ENCODE data around the gene RIMS4.

RIMS4 gene

GRCh38 chr20:44746367-44747165 is 63.8 kb downstream of the RIMS4 start:
- no peaks in the 10 kb centered on the region for H4K20me1 ChIP-seq (ENCODE audit: insufficient read depth, low read length)
- TF ChIP-seq, protein P1, sequence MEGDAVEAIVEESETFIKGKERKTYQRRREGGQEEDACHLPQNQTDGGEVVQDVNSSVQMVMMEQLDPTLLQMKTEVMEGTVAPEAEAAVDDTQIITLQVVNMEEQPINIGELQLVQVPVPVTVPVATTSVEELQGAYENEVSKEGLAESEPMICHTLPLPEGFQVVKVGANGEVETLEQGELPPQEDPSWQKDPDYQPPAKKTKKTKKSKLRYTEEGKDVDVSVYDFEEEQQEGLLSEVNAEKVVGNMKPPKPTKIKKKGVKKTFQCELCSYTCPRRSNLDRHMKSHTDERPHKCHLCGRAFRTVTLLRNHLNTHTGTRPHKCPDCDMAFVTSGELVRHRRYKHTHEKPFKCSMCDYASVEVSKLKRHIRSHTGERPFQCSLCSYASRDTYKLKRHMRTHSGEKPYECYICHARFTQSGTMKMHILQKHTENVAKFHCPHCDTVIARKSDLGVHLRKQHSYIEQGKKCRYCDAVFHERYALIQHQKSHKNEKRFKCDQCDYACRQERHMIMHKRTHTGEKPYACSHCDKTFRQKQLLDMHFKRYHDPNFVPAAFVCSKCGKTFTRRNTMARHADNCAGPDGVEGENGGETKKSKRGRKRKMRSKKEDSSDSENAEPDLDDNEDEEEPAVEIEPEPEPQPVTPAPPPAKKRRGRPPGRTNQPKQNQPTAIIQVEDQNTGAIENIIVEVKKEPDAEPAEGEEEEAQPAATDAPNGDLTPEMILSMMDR (IDR thresholded peaks at IDR 0.05; ENCODE audit: low read depth, low read length), result no peak
- no peak for TF ChIP-seq EZH2phosphoT487 (IDR thresholded peaks at IDR 0.05; ENCODE audit: low read depth)
- H3K36me3 ChIP-seq (replicated peaks; ENCODE audit: low read depth, low read length), result no peaks in the 10 kb centered on the region
- H3K79me2 ChIP-seq (ENCODE audit: low read length), result no peaks in the 10 kb centered on the region
- H3K4me3 ChIP-seq (ENCODE audit: low read length), result peak overlapping the region; percentile 76
- H3K4me2 ChIP-seq (ENCODE audit: low read length), result peak overlapping the region; percentile 70
- peak overlapping the region; percentile 47; the same call in 1 of the 2 replicates for H3K9ac ChIP-seq (ENCODE audit: low read length)
- H3K27ac ChIP-seq (ENCODE audit: low read length), result no peak overlapping the region
- peaks cover 4% of the 10 kb centered on the region; the same call in 1 of the 2 replicates for H3K4me1 ChIP-seq (ENCODE audit: low read length)
- H3K9me3 ChIP-seq (ENCODE audit: insufficient read depth, low read length), result no peaks in the 10 kb centered on the region
- H3K27me3 ChIP-seq (ENCODE audit: low read depth, low read length), result no peaks in the 10 kb centered on the region
- H2AFZ ChIP-seq (ENCODE audit: low read depth, low read length), result peak overlapping the region; percentile 44; the same call in 1 of the 2 replicates

- H3K9me3 ChIP-seq (ENCODE audit: insufficient read depth, low read length), result no peaks in the 10 kb centered on the region
- no peaks in the 10 kb centered on the region for H3K79me2 ChIP-seq (ENCODE audit: low read length)
- H3K9ac ChIP-seq (ENCODE audit: low read length), result peak within 1 kb of the TSS; percentile 47
- no peaks in the 10 kb centered on the region for H3K36me3 ChIP-seq (replicated peaks; ENCODE audit: low read depth, low read length)
- H2AFZ ChIP-seq (ENCODE audit: low read depth, low read length), result peak within 1 kb of the TSS; percentile 44; the same call in 1 of the 2 replicates
- peak within 1 kb of the TSS; percentile 76 for H3K4me3 ChIP-seq (ENCODE audit: low read length)
- H3K4me2 ChIP-seq (ENCODE audit: low read length), result peak within 1 kb of the TSS; percentile 70
- H4K20me1 ChIP-seq (ENCODE audit: insufficient read depth, low read length), result no peaks in the 10 kb centered on the region
- no peaks in the 10 kb centered on the region for H3K27me3 ChIP-seq (ENCODE audit: low read depth, low read length)
- no peak for TF ChIP-seq EZH2phosphoT487 (IDR thresholded peaks at IDR 0.05; ENCODE audit: low read depth)
- TF ChIP-seq, protein P1 (IDR thresholded peaks at IDR 0.05; ENCODE audit: low read depth, low read length), result no peak
- H3K4me1 ChIP-seq (ENCODE audit: low read length), result peaks cover 4% of the 10 kb centered on the region; the same call in 1 of the 2 replicates
- H3K27ac ChIP-seq (ENCODE audit: low read length), result no peak within 1 kb of the TSS
Observed at GRCh38 chr20:44745598-44746366, 64.6 kb downstream of the RIMS4 start, which contains the start of gene KCNK15. Gene KCNK15 (plus strand): TSS chr20:44745865. CDS start chr20:44745911, 46 bp downstream.

- H3K4me3 ChIP-seq (ENCODE audit: low read length), result peak overlapping the region; percentile 76
- no peak overlapping the region for H3K9ac ChIP-seq (ENCODE audit: low read length)
- no peak overlapping the region for H3K27ac ChIP-seq (ENCODE audit: low read length)
- no peaks in the 10 kb centered on the region for H3K79me2 ChIP-seq (ENCODE audit: low read length)
- H3K27me3 ChIP-seq (ENCODE audit: low read depth, low read length), result no peaks in the 10 kb centered on the region
- no peaks in the 10 kb centered on the region for H4K20me1 ChIP-seq (ENCODE audit: insufficient read depth, low read length)
- H3K36me3 ChIP-seq (replicated peaks; ENCODE audit: low read depth, low read length), result no peaks in the 10 kb centered on the region
- H3K9me3 ChIP-seq (ENCODE audit: insufficient read depth, low read length), result no peaks in the 10 kb centered on the region
- H3K4me1 ChIP-seq (ENCODE audit: low read length), result peaks cover 4% of the 10 kb centered on the region; the same call in 1 of the 2 replicates
- H2AFZ ChIP-seq (ENCODE audit: low read depth, low read length), result no peak overlapping the region
- peak overlapping the region; percentile 70 for H3K4me2 ChIP-seq (ENCODE audit: low read length)
- TF ChIP-seq EZH2phosphoT487 (IDR thresholded peaks at IDR 0.05; ENCODE audit: low read depth), result no peak
- TF ChIP-seq, protein P1 (IDR thresholded peaks at IDR 0.05; ENCODE audit: low read depth, low read length), result no peak
Observed at GRCh38 chr20:44745122-44745597, 65.2 kb downstream of the RIMS4 start.

Data from OCI-LY3 (cell line).